KMS-11 (cell line): ENCODE data around the gene KCNK1.
"Not testable (repeated sequence)": the region's sequence is repeated elsewhere in the genome, so short reads cannot be mapped to it uniquely, and the experiment has no call there.

Experiments used
- H2AFZ ChIP-seq: fragments of 200-600 bp; sonication (generic); 2 replicates; pipeline ENCODE4 v1.6.1; 2016; ENCODE audit warnings: antibody characterized with exemption, mixed run types, low read depth
- H3K27ac ChIP-seq: fragments of 200-600 bp; sonication (generic); 2 replicates; pipeline ENCODE4 v1.6.1; 2016; ENCODE audit warnings: mild to moderate bottlenecking, mixed run types
- H3K27me3 ChIP-seq: fragments of 200-600 bp; sonication (generic); 2 replicates; pipeline ENCODE4 v1.6.1; 2017; ENCODE audit warnings: mild to moderate bottlenecking, low read depth, mixed run types, moderate library complexity; ENCODE audit not compliant: insufficient read depth
- H3K36me3 ChIP-seq: fragments of 200-600 bp; sonication (generic); 2 replicates; pipeline ENCODE4 v1.6.1; 2017; ENCODE audit warnings: mild to moderate bottlenecking, mixed run types; ENCODE audit not compliant: insufficient read depth
- H3K4me1 ChIP-seq: fragments of 200-600 bp; sonication (generic); 2 replicates; pipeline ENCODE4 v1.6.1; 2016; ENCODE audit warnings: mild to moderate bottlenecking, low read depth, mixed run types; ENCODE audit not compliant: poor library complexity, severe bottlenecking
- H3K4me2 ChIP-seq: fragments of 200-600 bp; sonication (generic); 2 replicates; pipeline ENCODE4 v1.7.0; 2016; ENCODE audit warnings: mild to moderate bottlenecking, mixed run types
- H3K4me3 ChIP-seq: fragments of 200-600 bp; sonication (generic); IDR thresholded peaks from 2 replicates; pipeline ENCODE4 v1.6.1; 2017; ENCODE audit warnings: low read depth, low read length, mixed read lengths; ENCODE audit not compliant: insufficient read depth
- H3K79me2 ChIP-seq: fragments of 200-600 bp; sonication (generic); 2 replicates; pipeline ENCODE4 v1.6.1; 2016; ENCODE audit warnings: low read depth, mixed run types; ENCODE audit not compliant: insufficient read depth
- H3K9ac ChIP-seq: fragments of 200-600 bp; sonication (generic); 2 replicates; pipeline ENCODE4 v1.6.1; 2016; ENCODE audit warnings: mild to moderate bottlenecking, mixed run types
- H4K20me1 ChIP-seq: fragments of 200-600 bp; sonication (generic); 2 replicates; pipeline ENCODE4 v1.6.1; 2016; ENCODE audit warnings: mild to moderate bottlenecking, mixed run types; ENCODE audit not compliant: insufficient read depth
- TF ChIP-seq, protein P1 (sequence below): fragments of 200-600 bp; sonication (generic); conservative IDR thresholded peaks from 2 replicates; pipeline ENCODE4 v1.6.1; 2017; ENCODE audit warnings: low read depth, mild to moderate bottlenecking, antibody characterized with exemption, low read length, moderate library complexity, mixed read lengths

Gene KCNK1

DNA sequence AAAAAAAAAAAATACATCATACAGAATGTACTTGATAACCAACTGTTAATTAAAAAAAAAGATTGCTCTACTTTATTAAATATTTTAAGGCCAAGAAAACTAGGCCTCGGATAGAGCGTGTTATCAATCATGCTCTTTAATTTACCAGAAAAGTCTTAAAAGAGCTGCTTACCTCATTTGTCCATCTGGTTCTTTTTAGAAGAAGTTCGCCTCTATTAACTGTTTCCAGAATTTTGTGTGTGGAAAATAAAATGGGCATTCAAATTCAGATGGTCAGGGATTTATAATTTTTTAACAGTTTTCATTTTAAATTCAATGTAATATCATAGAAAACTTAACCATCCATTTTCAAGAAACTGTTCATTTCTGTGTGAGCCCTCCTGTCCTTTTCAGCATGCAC is 53.8 kb downstream of the KCNK1 start:
- Histone ChIP-seq H3K4me1 (peaks cover 96% of the 10 kb centered on the region), H3K27ac (peak overlapping the region; percentile 94), H3K9ac (peak overlapping the region; percentile 55; the same call in 1 of the 2 replicates), H4K20me1 (no peaks in the 10 kb centered on the region), H2AFZ (no peak overlapping the region), H3K27me3 (no peaks in the 10 kb centered on the region), H3K4me3 (no peak overlapping the region), H3K36me3 (no peaks in the 10 kb centered on the region), H3K79me2 (peaks cover 75% of the 10 kb centered on the region), H3K4me2 (peak overlapping the region; percentile 74)
- TF ChIP-seq, protein P1, sequence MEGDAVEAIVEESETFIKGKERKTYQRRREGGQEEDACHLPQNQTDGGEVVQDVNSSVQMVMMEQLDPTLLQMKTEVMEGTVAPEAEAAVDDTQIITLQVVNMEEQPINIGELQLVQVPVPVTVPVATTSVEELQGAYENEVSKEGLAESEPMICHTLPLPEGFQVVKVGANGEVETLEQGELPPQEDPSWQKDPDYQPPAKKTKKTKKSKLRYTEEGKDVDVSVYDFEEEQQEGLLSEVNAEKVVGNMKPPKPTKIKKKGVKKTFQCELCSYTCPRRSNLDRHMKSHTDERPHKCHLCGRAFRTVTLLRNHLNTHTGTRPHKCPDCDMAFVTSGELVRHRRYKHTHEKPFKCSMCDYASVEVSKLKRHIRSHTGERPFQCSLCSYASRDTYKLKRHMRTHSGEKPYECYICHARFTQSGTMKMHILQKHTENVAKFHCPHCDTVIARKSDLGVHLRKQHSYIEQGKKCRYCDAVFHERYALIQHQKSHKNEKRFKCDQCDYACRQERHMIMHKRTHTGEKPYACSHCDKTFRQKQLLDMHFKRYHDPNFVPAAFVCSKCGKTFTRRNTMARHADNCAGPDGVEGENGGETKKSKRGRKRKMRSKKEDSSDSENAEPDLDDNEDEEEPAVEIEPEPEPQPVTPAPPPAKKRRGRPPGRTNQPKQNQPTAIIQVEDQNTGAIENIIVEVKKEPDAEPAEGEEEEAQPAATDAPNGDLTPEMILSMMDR, result no peak

GRCh38 chr1:233668146-233668724 is 54.3 kb downstream of the KCNK1 start:
- peaks cover 96% of the 10 kb centered on the region for H3K4me1 ChIP-seq
- H4K20me1 ChIP-seq, result no peaks in the 10 kb centered on the region
- peak overlapping the region; percentile 94 for H3K27ac ChIP-seq
- H3K36me3 ChIP-seq, result no peaks in the 10 kb centered on the region
- no peak overlapping the region for H3K4me3 ChIP-seq
- H3K79me2 ChIP-seq, result peaks cover 75% of the 10 kb centered on the region
- peak overlapping the region; percentile 74 for H3K4me2 ChIP-seq
- H2AFZ ChIP-seq, result no peak overlapping the region
- no peaks in the 10 kb centered on the region for H3K27me3 ChIP-seq
- TF ChIP-seq, protein P1, result no peak
- H3K9ac ChIP-seq, result peak overlapping the region; percentile 55

GRCh38 chr1:233668725-233669294 is 54.9 kb downstream of the KCNK1 start:
- H3K4me1 ChIP-seq, result peaks cover 96% of the 10 kb centered on the region
- peak overlapping the region; percentile 74 for H3K4me2 ChIP-seq
- H3K79me2 ChIP-seq, result peaks cover 78% of the 10 kb centered on the region
- H3K36me3 ChIP-seq, result no peaks in the 10 kb centered on the region
- no peak overlapping the region for H2AFZ ChIP-seq
- no peaks in the 10 kb centered on the region for H4K20me1 ChIP-seq
- no peak overlapping the region for H3K4me3 ChIP-seq
- peak overlapping the region; percentile 55 for H3K9ac ChIP-seq
- TF ChIP-seq, protein P1, result no peak
- peak overlapping the region; percentile 94 for H3K27ac ChIP-seq
- no peaks in the 10 kb centered on the region for H3K27me3 ChIP-seq

- H3K27me3 ChIP-seq, H4K20me1 ChIP-seq: not testable (repeated sequence)
Measured at GRCh38 chr1:233670363-233670762, 56.5 kb downstream of the KCNK1 start.

GRCh38 chr1:233671286-233671685 is 57.4 kb downstream of the KCNK1 start:
- Histone ChIP-seq H2AFZ (no peak overlapping the region), H3K36me3 (no peaks in the 10 kb centered on the region), H4K20me1 (no peaks in the 10 kb centered on the region), H3K9ac (no peak overlapping the region), H3K4me2 (peak overlapping the region; percentile 19), H3K4me3 (no peak overlapping the region), H3K4me1 (peaks cover 93% of the 10 kb centered on the region), H3K27me3 (no peaks in the 10 kb centered on the region), H3K79me2 (peaks cover 62% of the 10 kb centered on the region), H3K27ac (peak overlapping the region; percentile 94; the same call in 1 of the 2 replicates)
- TF ChIP-seq, protein P1, result no peak

More at GRCh38 chr1:233670363-233670762, 56.5 kb downstream of the KCNK1 start:
- H3K4me3 ChIP-seq, H3K36me3 ChIP-seq, H2AFZ ChIP-seq, H3K9ac ChIP-seq: not testable (repeated sequence)
- Histone ChIP-seq H3K27ac (peak overlapping the region; percentile 94), H3K4me2 (peak overlapping the region; percentile 74), H3K79me2 (peaks cover 72% of the 10 kb centered on the region), H3K4me1 (peaks cover 96% of the 10 kb centered on the region)
